Measurements from ENCODE around the gene NUP210.

DNA sequence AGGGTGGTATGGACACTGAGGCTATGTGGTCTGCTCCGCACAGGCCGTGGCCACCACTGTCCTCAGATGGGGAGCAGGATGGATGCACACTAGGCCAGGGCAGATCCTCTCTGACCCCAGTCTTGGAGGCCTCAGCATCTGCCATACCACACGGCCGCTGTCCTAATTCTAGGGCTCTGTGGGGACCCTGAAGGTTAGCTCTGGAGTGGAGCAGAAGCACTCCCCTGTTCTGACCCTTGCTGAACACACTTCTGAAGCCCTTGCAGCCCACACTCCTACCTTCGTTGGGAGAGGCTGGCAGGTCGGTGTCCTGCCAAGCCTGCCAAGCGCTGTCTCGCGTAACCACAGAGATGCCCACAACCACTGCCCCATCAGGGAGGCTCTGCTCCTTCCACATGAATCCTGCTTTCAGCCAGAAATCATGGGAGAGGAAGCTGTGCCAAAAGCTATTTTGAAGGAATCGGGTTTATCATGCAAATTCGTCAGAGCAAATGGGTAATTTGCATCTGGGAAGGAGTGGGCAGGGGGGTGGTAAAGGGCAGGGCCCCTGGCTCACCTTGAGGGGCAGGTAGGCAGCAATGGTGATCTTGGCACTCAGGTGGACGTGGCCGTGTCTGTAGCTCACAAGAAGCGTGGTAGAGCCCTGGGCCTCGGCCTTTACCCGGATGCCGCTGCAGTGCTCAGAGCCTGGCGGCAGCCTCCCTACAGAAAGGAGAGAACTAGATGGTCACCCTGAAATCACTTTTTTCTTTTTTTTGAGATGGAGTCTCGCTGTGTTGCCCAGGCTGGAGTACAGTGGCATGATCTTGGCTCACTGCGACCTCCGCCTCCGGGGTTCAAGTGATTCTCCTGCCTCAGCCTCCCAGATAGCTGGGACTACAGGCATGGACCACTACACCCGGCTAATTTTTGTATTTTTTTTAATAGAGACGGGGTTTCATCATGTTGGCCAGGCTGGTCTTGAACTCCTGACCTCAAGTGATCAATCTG, 54.4 kb downstream of the NUP210 start:
- no peak for TF ChIP-seq EZH2phosphoT487 (IDR thresholded peaks at IDR 0.05; ENCODE audit: unreplicated experiment)
- TF ChIP-seq REST (IDR thresholded peaks at IDR 0.05; ENCODE audit: unreplicated experiment), result no peak
- no peak for TF ChIP-seq CREB1 (CRISPR knock-in tag; IDR thresholded peaks at IDR 0.05; ENCODE audit: low read depth)
- no peak for TF ChIP-seq POLR2AphosphoS5 (IDR thresholded peaks at IDR 0.05; ENCODE audit: low read depth)
- TF ChIP-seq CTCF (conservative IDR thresholded peaks at IDR 0.05; ENCODE audit: low read depth in 2 of 2), result no peak
- TF ChIP-seq JUNB (IDR thresholded peaks at IDR 0.05; ENCODE audit: unreplicated experiment), result no peak
- TF ChIP-seq ZNF114 (CRISPR knock-in tag; IDR thresholded peaks at IDR 0.05), result no peak
- TF ChIP-seq EZH2 (IDR thresholded peaks at IDR 0.05; ENCODE audit: low read depth, unreplicated experiment), result no peak

Measured in GM23338 (cell line).